ENCODE measurements around the gene SLFN12L.
"Not testable (repeated sequence)": the region's sequence is repeated elsewhere in the genome, so short reads cannot be mapped to it uniquely, and the experiment has no call there.

Gene SLFN12L

GRCh38 chr17:35537601-35538141 lies at the start of gene SLFN12L:
SLFN12L (minus strand) TSS chr17:35537678; CDS start chr17:35522364, 15,314 bp downstream.
- no peak for DNase-seq

GRCh38 chr17:35586569-35587073 lies 49.1 kb upstream of the SLFN12L start:
- DNase-seq, result no peak

DNA sequence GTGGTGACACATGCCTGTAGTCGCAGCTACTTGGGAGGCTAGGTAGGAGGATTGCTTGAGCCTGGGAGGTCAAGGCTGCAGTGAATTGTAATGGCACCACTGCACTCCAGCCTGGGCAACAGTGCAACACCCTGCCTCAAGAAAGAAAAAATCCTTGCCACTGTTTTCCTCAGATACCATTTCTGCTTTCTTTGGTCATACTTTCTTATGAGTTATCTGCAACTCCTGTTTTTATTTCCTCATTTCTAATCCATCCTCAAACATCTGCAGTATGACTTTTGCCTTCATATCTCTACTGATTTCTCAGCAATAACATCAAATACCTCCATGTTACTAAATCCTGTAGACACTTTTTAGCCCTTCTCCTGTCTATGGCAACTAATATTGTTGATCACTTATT lies 46.6 kb upstream of the SLFN12L start:
- no peak for DNase-seq

- no peak for DNase-seq
Measured at GRCh38 chr17:35578929-35579432, 41.5 kb upstream of the SLFN12L start.

DNA sequence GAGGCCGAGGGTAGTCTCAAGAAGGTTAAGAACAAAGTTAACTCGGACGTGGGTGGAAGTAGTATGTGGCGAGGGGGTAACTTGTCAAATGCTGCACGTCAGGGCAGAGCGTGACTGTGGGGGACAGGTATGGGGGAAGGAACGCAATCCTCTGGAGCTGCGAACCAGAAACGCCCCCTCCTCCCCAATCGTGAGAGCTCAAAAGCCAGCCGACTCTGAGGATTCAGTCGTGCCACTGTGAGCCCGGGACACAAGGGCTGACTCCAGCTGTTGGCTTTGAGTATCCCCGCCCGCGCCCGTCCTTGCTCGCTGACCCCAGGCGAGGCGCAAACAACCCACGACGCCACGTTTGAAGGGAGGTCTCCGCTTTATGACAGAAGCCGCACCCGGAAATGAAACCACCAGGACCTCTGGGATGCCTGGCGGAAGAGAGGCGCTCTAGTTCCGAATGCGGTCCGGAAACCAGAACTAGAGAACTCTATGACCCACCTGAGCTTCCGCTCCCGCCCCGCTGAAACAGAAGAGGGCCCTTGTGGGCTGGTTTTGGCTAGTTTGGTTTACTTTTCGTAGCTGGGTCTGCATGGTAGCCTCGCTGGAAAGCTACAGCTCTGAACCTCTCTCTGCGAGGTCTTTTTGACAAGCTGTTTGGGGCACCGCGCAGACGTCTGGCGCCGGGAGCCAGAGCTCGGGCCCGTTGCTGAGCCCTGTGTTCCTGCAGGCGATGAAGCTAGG lies 40.9 kb upstream of the SLFN12L start, which contains the start of gene PEX12:
TSS of gene PEX12 (minus strand) at position 375 of the 732 bp plus-strand sequence. CDS start 550 bp downstream, outside the sequence.
- DNase-seq, result peak; percentile 94

GRCh38 chr17:35577830-35578196 lies 40.3 kb upstream of the SLFN12L start:
- no peak for DNase-seq

DNA sequence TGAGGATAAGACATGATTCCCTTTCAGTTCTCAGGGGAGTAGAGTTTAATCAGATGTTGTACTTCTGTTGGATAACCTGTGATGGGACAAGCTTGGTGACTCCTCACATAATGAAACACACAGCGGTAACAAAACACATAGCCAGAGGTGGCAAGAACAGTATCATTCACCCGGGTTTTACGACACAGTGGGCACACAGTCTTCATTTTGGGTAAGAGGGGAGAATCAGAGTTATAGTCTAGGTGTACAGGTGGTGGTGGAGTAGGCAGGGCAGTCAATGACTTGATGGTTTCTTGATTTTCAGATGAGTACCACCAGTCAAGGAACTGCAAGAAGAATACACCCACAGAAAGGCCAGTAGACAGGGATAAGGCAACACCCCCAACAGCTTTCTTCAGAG lies 38.3 kb upstream of the SLFN12L start:
- DNase-seq, result no peak

- no peak for DNase-seq
Measured at GRCh38 chr17:35569405-35569804, 31.9 kb upstream of the SLFN12L start.

DNA sequence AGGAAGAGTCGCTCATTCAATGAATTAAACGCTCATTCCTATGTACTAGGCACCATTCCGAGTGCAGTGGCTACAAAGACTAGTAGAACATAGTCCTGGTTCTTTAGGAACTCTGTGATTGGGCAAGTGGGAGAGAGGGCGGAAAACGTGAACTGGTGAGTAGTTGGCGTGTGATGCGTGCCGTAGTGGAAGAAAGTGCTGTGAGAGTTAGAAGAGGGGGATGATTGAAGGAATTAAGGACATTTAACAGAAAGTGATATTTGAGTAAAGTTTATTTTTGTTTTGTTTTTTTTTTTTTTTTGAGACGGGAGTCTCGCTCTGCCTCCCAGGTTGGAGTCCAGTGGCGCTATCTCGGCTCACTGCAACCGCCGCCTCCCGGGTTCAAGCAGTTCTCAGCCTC lies 31.1 kb upstream of the SLFN12L start:
- no peak for DNase-seq

GRCh38 chr17:35566968-35567367 lies 29.5 kb upstream of the SLFN12L start:
- DNase-seq, result no peak

- DNase-seq, result not testable (repeated sequence)
Measured at GRCh38 chr17:35563181-35563580, 25.7 kb upstream of the SLFN12L start.

DNA sequence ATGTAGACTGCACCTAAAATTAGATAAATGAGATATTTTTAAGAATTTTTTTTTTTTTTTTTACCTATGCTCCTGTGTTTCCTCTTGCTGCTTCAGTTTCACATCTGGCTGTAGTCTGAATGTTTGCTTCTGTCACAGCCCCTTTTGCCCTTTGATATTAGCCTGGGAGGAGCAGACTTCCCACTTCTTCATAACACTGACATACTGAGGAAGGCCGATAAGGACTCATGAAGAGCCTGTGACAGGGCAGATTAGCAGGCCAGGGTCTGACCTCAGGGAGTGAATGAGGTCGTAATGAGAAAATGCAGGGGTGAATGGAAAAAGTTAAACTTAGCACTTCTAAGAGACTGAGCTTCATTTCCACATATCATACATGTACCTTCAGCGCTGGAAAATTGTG lies 23.2 kb upstream of the SLFN12L start, which contains the start of gene SLFN14:
TSS of gene SLFN14 (minus strand) at position 117 of the 400 bp plus-strand sequence. CDS start 2,757 bp downstream, outside the sequence.
- DNase-seq, result no peak

DNA sequence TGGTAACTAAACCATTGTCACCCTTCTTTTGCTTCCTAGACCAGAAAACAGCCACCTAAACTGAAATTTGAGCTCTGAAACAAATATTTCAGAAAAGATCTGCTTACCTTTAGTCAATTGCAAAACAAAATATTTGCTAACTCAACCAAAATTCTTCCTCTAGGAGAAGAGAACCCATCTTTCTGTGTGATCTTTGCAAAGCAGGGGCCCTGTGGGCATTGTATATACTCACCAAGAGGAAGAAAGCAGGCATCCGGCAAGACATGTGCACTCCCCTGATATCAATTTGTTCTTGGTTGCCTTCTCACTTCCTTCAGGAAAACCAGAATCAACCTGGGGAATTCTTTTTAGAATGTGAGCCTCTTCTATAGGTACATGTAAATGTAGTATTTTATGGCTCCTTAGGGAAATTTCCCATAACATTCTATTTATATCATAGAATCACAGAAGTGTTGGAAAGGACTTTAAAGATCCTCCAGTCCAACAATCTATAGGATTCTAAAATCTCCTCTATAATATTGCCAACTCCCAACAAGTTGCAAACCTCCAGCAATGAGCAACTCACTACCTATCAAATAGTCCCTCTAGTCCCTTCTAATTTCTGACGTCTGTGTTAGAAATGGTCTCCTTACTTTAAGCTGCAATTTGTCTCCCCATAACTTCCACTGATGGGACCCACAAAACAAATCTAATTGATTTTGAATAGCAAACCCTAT lies 22.2 kb upstream of the SLFN12L start:
- no peak for DNase-seq

DNA sequence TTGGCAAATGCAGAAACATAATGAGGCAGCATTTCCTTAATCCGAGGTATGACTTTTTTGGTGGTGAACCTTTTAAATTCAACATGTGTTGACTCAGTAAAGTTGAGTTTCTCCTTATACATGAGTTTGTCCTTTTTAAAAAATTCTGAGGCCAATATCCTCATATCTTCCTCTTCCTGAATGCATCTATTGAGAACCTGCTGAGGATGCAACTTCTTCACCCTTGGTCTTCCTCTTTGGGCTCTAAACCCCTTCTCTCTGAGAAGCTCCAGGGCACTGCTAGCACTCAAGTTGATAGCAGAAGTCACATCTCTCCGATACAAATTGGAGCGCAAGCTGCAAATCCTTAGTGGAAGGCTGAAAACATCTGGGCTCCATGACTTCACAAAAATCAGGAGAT lies 19.9 kb upstream of the SLFN12L start:
- no peak for DNase-seq

DNA sequence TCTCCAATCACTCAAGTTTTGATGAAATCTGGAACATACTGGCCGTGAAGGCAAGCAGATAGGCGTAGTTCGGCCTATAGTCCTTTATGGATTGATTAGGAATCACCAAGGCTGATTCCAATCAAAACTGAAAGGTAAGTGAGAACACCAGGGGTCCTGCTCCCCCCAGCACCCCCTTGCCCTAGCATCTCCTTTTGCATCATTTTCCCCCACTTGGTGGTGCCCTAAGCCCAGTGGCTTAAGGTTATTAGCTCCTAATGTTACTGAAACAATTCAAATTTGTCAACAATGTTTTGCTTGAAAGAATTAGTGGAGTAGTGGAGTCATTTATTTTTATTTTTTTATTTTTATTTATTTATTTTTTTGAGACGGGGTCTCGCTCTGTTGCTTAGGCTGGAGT lies 18.2 kb upstream of the SLFN12L start:
- DNase-seq, result no peak

DNA sequence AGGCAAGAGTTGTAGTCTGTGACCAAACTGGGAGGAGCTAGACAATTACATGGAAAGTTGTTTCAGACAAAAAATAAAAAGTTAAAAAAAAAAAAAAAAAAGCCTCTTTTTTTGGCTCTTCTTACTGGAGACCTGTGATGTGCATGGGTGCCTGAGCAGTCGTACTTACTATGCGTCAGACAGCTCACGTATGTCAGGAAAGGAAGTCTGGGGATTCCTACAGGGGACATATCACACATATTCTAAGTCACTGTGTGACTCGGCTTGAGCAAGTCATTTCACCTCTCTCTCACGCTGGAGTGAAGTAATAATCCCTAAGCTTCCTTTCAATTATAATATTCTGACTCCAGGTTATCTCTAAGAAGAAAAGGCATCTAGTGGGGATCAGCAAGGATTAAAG lies 17.2 kb upstream of the SLFN12L start:
- no peak for DNase-seq

DNA sequence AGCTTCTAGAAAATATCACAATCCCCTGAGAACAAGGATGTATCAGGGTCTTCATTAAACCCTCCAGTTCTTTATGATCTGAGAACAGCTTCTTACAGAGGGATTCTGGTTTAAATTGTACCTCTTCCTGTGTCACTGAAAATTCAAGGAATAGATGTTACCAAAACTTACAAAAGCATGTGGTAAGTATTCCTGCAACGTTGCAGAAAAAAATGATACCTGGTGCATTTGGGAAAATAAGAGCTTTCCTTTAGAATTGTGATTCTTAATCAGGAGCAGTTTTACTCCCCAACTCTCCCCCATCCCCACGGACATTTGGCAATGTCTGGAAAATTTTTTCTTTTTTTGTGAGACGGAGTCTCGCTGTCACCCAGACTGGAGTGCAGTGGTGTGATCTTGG lies 15.8 kb upstream of the SLFN12L start:
- DNase-seq, result no peak

DNA sequence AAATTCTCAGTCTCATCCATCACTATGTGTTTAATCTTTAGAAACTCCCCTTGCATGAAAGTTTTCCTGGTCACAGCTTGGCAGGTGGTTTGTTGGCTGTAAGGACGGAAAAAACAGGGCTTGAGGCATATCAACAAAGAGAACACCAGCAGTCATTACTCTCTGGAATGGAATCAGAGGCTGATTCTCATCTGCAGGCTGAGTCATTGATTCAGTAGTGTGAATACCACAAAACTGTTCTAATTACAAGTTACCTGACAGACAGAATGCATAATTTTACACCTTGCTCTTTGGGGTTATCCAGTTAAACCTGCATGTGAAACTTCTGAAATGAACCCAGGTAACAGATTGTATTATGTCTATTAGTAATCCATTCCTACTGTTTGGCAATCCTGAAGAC lies 11.5 kb upstream of the SLFN12L start:
- DNase-seq, result no peak

DNA sequence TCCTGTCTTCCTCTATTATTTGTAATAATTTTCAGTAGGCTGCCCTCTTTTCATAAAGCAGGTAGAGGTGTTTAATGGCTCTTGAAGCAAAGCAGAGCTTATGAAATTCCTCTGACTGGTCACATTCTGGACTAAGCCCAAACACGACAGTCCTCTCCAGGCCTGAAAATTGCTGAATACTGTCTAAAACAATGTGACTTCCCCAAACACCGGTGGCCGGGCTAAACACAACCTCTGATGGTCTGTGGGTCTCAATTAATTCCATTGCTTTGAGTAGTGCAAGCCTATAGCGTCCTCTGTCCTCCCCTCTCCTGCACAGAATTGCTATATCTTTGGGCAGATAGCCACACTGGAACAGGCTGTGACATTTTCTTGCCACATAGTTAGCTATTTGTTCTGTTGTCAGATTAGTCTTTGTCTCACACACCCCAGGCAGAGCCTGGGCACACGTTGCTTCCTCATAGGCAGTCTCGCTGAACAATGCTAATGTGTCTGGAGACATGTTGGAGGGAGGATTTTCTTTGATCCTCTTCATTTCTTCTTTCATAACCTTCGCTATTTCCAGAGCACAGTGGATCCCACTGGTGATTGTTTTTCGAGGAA lies 10.8 kb upstream of the SLFN12L start:
- DNase-seq, result no peak

- DNase-seq, result no peak
Measured at GRCh38 chr17:35546487-35546886, 9.0 kb upstream of the SLFN12L start.

GRCh38 chr17:35545150-35545549 lies 7.7 kb upstream of the SLFN12L start:
- no peak for DNase-seq

DNA sequence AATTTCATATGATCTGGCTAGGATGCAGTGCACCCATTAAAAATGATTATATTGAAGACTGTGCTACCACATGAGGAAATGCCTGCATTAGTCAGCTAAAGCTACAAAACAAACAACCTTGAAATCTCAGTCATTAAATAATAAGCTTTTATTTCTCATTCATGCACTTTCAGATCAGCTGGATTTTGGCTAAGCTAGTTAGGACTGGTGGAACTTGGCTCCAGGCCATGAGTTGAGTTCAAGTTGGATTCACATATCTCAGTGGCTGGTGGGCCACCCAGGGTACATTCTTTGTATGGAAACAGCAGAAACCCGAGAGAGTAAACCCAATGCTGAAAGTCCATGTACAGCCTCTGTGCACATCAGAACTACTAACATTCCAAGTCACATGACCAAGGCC lies 6.4 kb upstream of the SLFN12L start:
- DNase-seq, result peak; percentile 24

DNA sequence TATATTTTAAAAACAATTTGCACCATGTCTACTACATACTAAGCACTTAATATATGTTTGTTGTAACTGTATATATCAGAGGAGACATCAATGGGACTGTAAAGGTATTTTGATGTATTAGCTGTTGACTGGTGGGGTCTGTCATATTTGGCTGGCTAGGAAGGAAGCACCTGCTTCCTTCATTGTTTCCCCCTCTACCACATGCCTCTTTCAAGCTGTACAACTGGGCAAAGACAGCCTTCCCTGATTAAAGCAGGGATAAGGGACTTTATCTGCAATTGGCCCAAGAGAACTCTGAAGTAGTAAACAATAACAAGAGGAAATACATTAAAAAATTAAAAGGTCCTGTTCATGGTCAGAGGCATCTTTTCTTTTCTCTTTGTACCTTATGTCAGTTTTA lies 5.5 kb upstream of the SLFN12L start:
- no peak for DNase-seq
